Measurements from ENCODE around the gene NOC4L. TPM values are rescaled to one million over a fixed set of nuclear protein-coding genes. Genes with fewer than 3 reads are reported as not detected.

NOC4L gene
- total RNA-seq, 1 experiment from 2014 or later: 14.8 TPM

DNA sequence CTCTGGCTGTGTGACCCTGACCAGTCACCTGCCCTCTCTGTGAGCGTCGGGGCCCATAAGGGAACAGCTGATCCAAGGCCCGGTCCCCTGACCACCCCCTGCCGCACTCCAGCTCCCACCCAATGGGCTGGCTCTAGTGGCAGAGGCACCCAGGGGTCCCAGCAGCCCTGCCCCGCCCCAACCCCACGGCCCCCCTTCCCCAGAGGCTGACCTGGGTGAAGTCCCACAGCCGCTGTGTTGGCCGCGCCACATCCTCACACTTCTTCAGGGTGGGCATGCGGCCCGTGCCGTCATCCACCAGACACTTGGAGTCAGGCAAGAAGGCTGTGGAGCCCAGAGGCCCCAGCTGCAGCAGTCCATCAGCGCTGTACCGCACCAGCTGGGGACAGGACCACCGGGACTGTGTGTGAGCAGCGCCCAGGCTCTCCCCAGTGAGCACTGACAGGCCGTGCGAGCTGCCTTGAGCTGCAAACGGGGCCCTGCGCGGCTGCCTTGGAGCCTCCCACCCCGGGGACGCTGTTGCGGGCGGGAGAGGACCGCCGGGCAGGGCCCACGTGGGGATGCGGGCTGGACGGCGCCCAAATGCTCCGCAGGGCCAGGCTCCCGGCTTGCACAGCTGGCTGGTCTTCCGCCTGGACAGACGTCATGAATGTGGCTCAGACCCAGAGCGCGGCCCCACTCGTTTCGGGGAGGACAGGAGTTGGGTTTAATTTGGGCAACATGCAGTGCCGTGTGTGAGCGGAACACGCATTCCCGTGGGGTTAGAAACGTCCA lies 53.5 kb downstream of the NOC4L start:
- no peak for DNase-seq (ENCODE audit: low read depth)

DNA sequence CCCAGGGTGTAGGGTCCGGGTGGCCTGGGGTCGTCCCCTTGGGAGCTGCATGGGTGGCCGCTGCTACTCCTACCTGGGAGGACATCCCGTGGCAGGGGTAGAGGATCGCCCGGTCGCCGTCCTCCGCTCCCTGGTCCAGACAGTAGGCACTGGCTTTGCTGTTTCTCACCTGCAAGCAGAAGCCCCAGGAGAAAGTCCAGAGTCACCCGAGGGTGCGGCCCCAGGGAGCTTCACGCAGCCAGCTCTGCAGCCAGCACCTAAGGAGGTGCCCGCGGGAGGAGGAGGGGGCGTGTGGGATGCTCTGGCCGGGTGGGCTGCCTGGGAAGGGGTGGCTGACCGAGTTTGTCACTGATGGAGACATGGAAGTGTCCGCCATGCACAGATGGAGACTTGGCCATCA lies 54.8 kb downstream of the NOC4L start:
- DNase-seq (ENCODE audit: low read depth): no peak

DNA sequence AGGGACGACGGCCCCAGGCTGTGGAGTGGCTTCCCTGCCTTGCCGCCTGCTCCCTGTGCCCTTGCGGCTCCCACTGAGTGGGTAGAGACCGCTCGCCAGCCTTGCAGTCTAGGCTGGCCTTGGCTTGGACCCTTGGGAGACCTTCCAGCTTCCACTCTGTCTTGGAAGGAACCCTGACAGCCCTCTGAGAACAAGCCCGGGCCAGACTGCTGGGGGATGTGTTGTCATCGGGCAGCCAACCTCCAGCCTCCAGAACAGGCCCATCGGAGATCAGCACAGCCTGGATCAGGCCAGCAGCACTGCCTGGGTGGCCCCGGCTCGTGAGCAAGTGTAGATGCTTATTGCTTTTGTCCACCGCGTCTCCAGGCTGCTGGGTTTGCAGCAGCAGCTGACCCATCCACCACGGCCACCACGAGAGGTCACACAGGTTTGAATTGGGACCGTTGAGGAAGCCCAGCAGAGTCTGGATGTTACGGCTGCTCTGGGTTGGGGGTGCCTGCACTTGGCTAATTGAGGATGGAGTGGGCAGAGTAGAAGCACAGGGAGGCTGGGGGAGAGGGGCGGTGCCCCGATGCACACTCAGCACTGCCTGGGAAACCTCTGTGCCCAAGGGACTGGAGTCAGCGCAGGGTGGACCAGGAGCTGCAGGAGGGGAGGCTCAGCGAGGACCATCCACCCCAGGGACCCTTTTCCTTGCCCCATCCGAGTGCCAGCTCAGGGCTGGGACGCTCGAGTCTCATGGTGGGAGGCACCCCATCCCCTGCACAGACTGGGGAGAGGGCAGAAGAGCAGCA lies 55.5 kb downstream of the NOC4L start:
- no peak for DNase-seq (ENCODE audit: low read depth)

DNA sequence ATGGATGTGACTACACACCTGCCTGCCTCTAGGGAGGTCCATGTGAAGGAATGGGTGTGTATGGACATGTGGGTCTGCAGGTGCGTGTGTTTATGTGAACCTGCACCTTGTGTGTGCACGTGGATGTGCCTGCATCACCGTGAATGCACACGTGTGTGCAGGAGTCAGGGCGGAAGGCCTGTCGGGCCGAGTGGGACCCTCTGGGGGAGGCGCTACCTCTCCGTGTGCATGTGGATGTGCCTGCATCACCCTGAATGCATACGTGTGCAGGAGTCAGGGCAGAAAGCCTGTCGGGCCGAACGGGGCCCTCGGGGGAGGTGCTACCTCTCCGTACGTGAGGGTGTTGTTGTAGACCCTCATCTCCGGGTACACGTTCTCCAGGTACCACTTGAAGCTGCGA lies 56.5 kb downstream of the NOC4L start:
- no peak for DNase-seq (ENCODE audit: low read depth)

DNA sequence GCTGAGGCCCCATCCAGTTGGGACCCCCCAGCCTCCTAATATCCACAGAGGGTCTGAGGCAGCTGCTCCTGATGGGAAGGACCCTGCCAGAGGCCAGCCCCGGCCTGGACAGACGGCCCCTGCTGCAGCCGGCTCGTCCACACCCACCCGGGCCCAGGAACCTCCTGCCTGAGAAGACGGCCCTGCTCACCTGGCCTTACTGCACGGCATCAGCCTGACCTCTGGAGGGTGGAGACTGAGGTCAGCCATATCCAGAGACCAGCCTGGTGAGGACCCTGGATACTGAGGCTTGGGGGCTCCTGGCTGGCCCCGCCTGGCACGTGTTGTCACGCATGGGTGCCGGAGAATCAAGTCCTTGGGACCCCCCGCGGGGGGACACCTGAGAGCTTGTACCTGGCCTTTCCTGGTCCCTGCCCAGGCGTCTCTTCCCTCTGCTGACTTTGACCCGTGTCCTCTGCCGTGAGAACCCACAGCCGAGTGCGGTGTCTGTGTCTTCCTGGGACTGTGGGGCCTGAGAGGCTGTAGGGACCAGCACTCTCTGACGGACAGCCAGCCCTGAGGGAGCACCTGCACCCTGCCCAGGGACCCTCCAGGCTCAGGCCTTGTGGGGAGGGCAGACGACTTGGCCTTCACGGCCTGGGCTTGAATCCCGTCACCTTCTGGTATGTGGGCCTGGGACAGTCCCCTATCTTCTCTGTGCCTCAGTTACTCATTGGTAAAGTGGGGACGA lies 57.3 kb downstream of the NOC4L start:
- no peak for DNase-seq (ENCODE audit: low read depth)

Other genes starting within 250 kb of the NOC4L start
- 3.0 and 4.2 TPM in 2 replicates for gene ULK1, start 249.8 kb upstream of the NOC4L start, total RNA-seq (2014; rRNA removed; shearing (Covaris generic))
- 9.5 and 10.8 TPM in 2 replicates for gene PUS1, start 215.2 kb upstream of the NOC4L start, total RNA-seq (2014; rRNA removed; shearing (Covaris generic))
- 3.7 TPM in 2 replicates for gene EP400, start 194.5 kb upstream of the NOC4L start, total RNA-seq (2014; rRNA removed; shearing (Covaris generic))
- gene DDX51, start 138 bp upstream of the NOC4L start, total RNA-seq (2014; rRNA removed; shearing (Covaris generic)): 3.0 and 4.5 TPM in 2 replicates
- gene GALNT9, start 185.1 kb downstream of the NOC4L start, total RNA-seq (2014; rRNA removed; shearing (Covaris generic)): not detected in 2 replicates

Measured in RPMI7951 (cell line).